ENCODE measurements around the gene AHDC1. TPM values are rescaled to one million over a fixed set of nuclear protein-coding genes. Genes with fewer than 3 reads are reported as not detected.
A peak's percentile ranks its signal among the peaks of the same experiment; 100 is the strongest.

The AHDC1 gene
- polyA plus RNA-seq, 3 donors from 2014 or later: 1.2 to 6.3 TPM; not detected in 1

DNA sequence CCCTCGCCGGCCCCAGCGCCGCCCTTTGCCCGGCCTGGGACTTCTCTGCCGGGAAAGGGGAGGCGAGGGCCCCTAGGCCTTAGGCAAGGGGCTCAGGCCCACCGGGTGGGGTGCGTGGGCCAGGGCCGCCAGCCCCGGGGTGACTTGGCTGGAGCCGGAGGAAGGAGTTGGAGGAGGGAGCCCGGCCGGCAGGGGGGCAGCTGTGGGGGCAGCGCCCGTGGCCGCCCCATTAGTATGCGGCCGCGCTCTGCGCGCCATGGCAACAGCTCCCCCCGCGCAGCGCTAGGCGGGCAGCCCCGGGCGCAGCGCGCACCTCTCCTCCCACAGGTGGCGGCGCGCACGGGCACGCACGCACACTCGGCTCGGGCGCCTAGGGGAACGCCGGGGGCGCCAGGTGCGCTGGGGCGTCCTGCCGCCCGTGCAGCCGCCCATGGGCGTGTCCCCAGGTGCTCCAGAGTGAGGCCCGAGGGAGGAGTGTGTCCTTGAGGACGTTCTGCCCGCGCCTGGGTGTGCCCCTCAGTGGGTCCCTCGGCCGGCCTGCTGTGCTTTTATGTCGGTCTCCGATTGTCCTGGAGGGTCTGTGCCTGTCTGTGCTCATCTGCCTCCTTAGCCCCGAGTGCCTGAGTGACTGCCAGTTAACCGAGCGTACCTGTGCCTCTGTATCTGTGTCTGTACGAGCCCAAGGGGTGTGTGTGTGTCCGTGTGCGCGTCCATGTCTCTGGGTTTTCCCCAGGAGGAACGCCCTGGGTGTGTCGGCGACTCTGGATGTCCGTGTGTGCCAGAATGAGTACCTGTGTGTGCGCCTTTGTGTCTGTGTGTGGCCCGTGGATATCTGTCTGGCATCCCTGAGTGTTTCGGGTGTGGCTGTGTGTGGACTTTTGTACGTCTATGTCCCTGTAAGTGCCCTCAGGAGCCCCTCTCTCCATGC is 75.8 kb downstream of the AHDC1 start:
- DNase-seq: peak; percentile 20 to 25 (median 22)
- Mint-ChIP-seq H3K4me1 (peaks cover 18 to 22% of the 10 kb centered on the region in 2 donors), H3K27me3 (ENCODE audit: low read depth in 3 of 3) (peaks cover 4 to 24% (median 6%) of the 10 kb centered on the region in 3 donors), H3K36me3 (peaks cover 0 to 16% (median 4%) of the 10 kb centered on the region in 3 donors), H3K9me3 (no peaks in the 10 kb centered on the region), H3K4me3 (peak overlapping the region; percentile 55 to 79 (median 67)), H3K27ac (peak overlapping the region in 1 of 6 donors; percentile 57)

DNA sequence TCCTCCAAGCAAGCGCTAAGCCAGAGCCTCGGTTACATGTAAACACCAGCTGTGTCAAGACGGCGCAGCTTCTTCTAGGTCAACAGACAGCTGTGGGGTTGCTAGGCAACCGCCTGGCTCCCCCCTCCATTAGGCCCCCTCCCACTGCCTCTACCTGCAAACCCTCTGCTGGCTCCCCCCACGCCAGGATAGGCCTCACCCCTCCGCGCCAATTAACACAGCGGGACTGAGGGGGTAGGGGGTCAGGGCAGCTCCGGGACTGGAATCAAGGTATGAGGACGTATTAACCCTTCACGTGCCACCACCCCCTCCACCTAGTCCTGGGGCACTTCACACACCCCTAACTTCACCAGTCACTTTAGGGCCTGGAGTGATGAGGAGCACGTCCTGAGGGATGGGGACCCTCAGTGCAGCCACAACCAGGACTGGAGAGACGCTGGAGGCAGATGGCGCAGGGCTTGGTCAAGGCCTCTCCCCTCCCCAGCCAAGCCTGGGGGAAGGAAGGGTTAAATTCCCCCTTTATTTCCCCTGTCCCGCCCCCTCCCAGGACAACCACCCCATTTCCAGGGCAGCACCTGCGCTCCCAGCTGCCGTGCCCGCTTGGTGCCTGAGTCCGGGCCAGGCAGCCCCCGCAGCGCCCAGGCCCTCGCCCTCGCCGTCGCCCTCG is 76.6 kb downstream of the AHDC1 start:
- DNase-seq: peak in 1 of 3 donors; percentile 26
- H3K27ac Mint-ChIP-seq: no peak overlapping the region
- no peaks in the 10 kb centered on the region for H3K9me3 Mint-ChIP-seq
- H3K4me1 Mint-ChIP-seq: peaks cover 24 to 28% of the 10 kb centered on the region in 2 donors
- peaks cover 0 to 9% (median 4%) of the 10 kb centered on the region in 3 donors for H3K36me3 Mint-ChIP-seq
- peaks cover 4 to 22% (median 8%) of the 10 kb centered on the region in 3 donors for H3K27me3 Mint-ChIP-seq (ENCODE audit: low read depth in 3 of 3)
- H3K4me3 Mint-ChIP-seq: peak overlapping the region in 2 of 5 donors; percentile 5 to 9

DNA sequence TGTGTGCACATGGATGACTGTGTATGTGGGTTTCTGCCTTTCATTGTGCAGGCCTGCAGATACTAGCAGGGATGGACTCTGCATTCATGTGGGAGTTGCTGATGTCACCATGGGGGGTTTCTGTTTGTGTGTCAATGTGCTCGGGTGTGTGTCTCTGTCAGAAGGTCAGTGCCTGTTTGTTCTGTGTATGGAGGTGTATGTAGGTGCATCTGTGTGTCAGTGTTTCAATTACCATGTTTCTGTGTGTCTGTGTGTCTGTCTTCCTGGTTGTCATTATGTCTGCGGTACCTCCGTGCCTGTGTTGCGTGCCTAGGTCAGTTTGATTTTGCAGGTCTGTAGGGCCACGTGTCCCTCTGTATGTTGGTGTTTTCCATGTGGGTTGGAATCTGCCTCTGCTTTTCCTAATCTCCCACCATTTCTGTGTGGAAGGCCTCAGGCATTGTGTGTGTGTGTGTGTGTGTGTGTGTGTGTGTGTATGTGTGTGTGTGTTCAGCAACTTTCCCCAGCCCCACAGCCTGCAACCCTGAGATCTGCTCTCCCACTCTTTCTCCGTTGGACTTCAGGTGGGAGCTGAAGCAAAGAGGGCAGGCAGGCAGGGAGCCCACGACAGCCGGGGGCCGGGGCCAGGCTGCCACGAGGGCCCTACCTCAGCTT is 77.2 kb downstream of the AHDC1 start:
- peaks cover 4 to 22% (median 8%) of the 10 kb centered on the region in 3 donors for H3K27me3 Mint-ChIP-seq (ENCODE audit: low read depth in 3 of 3)
- peaks cover 31 to 35% of the 10 kb centered on the region in 2 donors for H3K4me1 Mint-ChIP-seq
- H3K4me3 Mint-ChIP-seq: peak overlapping the region in 3 of 5 donors; percentile 17 to 35 (median 19)
- H3K36me3 Mint-ChIP-seq: peaks cover 0 to 9% (median 4%) of the 10 kb centered on the region in 3 donors
- peak overlapping the region in 2 of 6 donors; percentile 17 to 26 for H3K27ac Mint-ChIP-seq
- no peak for DNase-seq
- H3K9me3 Mint-ChIP-seq: no peaks in the 10 kb centered on the region

DNA sequence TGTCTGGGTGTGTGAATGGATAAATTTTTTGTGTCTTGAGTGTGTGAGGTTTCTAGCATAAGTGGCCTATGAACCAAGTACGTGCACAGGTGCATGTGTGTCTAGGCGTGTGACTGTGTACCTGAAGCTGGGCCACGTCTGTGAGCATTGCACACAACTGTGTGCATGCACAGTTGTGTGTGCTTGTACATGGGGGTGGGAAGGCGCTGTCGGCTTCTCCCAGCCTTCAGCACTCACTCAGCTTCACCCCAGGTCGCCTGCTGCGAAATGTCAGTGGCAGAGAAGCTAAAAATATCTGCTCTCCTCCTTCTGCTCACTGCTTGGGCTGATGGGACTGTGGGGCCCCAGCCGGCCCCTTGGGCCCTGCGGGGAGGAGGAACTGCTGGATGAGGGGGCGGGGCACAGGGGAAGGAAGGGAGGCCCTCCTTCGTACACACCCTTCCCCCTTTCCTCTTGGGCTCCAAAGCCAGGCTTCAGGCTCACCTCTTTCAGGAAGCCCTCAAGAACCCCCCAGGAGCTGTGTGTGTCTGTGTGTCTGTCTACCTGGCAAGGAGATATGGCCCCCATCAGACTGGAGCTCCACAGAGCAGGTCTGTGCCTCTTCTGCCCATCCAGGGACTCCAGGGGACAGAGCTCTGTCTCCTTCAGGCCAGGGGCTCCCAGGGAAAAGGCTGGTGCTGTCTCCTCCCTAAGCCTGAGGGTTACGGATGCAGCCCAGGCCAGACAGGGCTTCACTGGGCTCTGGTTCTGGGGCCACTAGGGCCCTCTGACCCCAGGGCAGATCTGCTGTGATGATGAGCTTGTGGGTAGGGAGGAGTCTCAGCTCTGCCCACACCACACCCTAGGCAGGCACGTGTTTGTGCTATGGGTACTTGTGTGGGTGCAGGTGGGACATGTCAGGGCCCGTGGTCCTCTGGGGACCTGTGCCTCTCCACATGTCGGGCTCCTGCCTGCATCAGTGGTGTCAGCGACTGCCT is 78.4 kb downstream of the AHDC1 start:
- no peak overlapping the region for H3K4me3 Mint-ChIP-seq
- H3K27me3 Mint-ChIP-seq (ENCODE audit: low read depth in 3 of 3): peaks cover 4 to 22% (median 8%) of the 10 kb centered on the region in 3 donors
- no peak for DNase-seq
- H3K36me3 Mint-ChIP-seq: peaks cover 0 to 9% (median 4%) of the 10 kb centered on the region in 3 donors
- H3K4me1 Mint-ChIP-seq: peaks cover 39 to 46% of the 10 kb centered on the region in 2 donors
- no peaks in the 10 kb centered on the region for H3K9me3 Mint-ChIP-seq
- peak overlapping the region in 3 of 6 donors; percentile 6 to 17 (median 11) for H3K27ac Mint-ChIP-seq

DNA sequence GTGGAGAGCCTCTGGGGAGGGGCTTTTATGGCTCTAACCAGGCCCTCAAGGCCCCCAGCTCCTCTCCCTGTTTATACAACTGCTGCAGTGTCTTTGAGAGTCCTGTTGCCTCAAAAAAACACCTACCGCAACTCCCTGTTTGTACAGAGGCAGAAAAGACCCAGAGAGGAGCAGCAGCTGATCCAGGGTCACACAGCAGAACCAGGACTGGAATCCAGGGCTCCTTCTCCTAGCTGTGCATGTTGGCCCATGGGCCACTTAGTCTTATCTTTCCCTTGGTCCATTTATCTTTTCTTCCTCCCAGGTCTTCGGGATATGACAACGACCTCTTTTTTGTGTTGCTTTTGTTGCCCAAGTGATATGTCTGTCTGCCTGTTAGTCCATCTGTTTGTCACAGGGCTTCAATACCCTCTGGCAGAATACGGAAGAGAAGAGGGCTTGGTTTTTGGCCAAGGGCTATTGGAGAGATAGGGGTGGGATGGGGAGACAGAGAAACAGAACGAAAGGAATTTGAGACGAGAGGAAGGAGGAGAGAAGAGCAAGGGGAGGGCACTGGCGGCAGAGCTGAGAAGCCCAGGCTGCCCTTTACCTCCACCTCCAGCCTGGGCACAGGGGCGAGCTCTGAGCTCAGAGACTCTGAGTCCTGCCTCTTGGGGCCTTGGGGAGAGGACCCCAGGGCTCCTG is 80.5 kb downstream of the AHDC1 start:
- no peak overlapping the region for H3K4me3 Mint-ChIP-seq
- no peak overlapping the region for H3K27ac Mint-ChIP-seq
- peaks cover 33 to 40% of the 10 kb centered on the region in 2 donors for H3K4me1 Mint-ChIP-seq
- DNase-seq: no peak
- no peaks in the 10 kb centered on the region for H3K9me3 Mint-ChIP-seq
- H3K36me3 Mint-ChIP-seq: peaks cover 0 to 3% (median 0%) of the 10 kb centered on the region in 3 donors
- peaks cover 0 to 10% (median 4%) of the 10 kb centered on the region in 3 donors for H3K27me3 Mint-ChIP-seq (ENCODE audit: low read depth in 3 of 3)

DNA sequence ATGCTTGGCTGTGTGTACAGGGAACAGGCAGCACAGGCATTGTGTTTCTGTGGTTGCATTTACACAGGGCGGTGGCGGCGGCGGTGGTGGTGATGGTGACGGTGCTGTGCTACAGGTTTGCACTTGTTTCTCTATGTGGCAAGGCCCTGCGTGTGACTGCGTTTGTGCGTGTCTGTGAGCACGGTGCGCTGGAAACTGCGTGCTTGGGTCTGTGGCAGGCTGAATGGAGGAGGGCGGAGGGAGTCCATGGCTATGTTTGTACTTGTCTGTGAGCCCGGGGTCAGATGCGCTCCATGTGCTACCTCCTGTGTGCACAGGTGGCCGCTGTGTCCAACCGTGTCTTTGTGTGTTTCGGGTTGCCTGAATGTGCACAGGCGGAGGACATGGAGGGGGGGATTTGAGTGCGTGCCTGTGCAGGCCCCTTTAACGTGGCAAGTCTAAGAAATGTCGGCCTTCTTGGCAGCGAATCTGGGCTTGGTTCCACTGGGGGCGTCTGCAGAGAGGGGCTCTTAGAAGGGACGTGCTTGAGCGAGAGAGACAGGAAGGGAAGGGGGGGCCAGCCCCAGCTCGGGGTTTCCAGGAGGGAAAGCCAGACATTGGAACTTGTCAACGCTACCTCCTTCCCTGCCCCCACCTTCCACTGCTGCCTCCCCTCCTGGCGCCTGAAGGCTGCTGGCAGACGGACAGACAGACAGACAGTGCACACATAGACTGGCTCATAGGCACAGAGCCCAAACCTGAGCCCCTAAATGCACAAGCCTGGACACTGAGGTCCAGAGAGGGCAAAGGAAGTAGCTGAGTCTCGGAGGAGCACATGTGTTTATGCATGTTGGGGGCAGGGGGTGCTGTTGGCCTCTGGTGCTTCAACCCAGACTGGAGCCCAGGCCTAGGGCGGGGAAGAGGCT is 81.3 kb downstream of the AHDC1 start:
- Mint-ChIP-seq H3K4me1 (peaks cover 31 to 36% of the 10 kb centered on the region in 2 donors), H3K27ac (peak overlapping the region in 5 of 6 donors; percentile 4 to 81 (median 65)), H3K4me3 (peak overlapping the region; percentile 15 to 79 (median 26)), H3K9me3 (no peaks in the 10 kb centered on the region), H3K27me3 (ENCODE audit: low read depth in 3 of 3) (peaks cover 0 to 9% (median 2%) of the 10 kb centered on the region in 3 donors), H3K36me3 (peaks cover 0 to 3% (median 0%) of the 10 kb centered on the region in 3 donors)
- DNase-seq: peak; percentile 46 to 49 (median 48)

DNA sequence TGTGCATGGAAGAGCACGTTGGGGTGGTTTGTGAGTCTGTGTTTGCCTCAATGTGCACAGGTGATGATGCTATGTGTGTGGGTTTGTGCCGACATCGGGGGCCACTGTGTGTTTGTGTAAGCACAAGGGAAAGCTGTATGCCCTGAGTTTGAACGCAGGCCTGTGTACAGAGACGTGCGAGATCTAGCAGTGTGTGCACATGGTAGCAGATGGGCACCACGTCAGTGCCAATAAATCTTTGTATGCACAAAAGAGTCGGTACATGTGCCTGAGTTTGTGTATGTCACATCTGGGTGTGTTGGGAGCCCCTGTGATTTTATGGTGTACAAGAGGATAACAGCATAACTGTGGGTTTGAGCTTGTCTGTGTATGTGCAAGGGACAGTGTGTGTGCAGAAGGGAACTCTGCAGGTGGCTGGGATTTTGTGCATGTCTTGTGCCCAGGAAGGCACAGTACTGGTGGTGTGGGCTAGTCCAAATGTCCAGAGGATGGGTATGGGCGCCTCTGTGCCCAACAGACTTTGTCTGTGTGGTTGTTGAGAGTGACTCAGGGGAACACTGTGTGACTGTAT is 82.0 kb downstream of the AHDC1 start:
- DNase-seq: no peak
- H3K27ac Mint-ChIP-seq: peak overlapping the region; percentile 4 to 81 (median 47)
- peak overlapping the region; percentile 15 to 79 (median 26) for H3K4me3 Mint-ChIP-seq
- H3K27me3 Mint-ChIP-seq (ENCODE audit: low read depth in 3 of 3): peaks cover 0 to 9% (median 2%) of the 10 kb centered on the region in 3 donors
- peaks cover 0 to 3% (median 0%) of the 10 kb centered on the region in 3 donors for H3K36me3 Mint-ChIP-seq
- no peaks in the 10 kb centered on the region for H3K9me3 Mint-ChIP-seq
- H3K4me1 Mint-ChIP-seq: peaks cover 31 to 36% of the 10 kb centered on the region in 2 donors

DNA sequence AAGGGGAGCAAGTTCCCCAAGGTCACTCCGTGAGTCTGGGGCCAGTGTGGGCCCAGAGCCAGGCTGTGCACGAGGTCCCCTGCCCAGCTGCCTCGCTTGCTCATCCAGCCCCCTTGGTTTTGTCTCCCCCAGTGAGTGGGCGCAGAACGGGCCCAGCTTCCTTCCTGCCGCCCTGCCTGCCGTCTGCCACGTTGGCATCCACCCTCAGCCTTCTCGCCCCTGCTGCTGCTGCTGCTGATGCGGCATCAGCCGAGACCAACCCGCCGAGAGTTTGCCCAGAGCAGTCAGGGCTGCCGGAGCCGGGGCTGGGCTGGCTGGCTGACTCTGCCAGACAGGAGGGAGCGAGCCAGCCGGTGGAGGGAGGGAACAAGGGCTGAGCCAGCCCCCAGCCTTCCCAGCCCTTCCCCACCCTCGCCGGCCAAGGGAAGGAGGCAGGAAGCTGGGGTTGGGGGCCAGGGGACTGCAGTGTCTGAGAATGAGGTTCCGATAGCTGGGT is 82.6 kb downstream of the AHDC1 start:
- Mint-ChIP-seq H3K27ac (peak overlapping the region; percentile 4 to 81 (median 58)), H3K9me3 (no peaks in the 10 kb centered on the region), H3K27me3 (ENCODE audit: low read depth in 3 of 3) (peaks cover 0 to 4% (median 2%) of the 10 kb centered on the region in 3 donors), H3K4me1 (peaks cover 26 to 31% of the 10 kb centered on the region in 2 donors), H3K36me3 (no peaks in the 10 kb centered on the region), H3K4me3 (peak overlapping the region; percentile 15 to 79 (median 45))
- DNase-seq: peak; percentile 41 to 47 (median 45)

DNA sequence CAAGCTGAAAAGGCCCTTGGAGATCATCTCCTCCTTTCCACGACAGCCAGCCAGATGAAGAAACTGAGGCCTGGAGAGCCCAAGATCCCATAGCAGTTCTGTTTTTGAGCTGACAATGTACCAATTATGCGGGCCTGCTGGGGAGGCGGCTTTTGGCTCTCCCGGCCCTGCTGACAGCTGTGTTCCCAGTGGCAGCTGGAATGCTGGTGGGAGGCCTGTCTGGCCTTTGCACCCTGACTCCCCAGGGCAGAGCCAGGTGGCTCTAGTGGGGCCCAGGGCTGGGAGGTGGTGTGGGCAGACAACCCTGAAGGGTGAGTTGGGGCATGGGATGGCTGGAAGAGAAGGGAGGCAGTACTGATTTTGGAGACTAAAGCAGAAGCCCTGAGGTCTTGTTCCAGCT is 83.3 kb downstream of the AHDC1 start:
- H3K27me3 Mint-ChIP-seq (ENCODE audit: low read depth in 3 of 3): peaks cover 0 to 4% (median 2%) of the 10 kb centered on the region in 3 donors
- H3K9me3 Mint-ChIP-seq: no peaks in the 10 kb centered on the region
- no peaks in the 10 kb centered on the region for H3K36me3 Mint-ChIP-seq
- H3K27ac Mint-ChIP-seq: peak overlapping the region in 2 of 6 donors; percentile 59 to 81
- H3K4me1 Mint-ChIP-seq: peaks cover 21 to 24% of the 10 kb centered on the region in 2 donors
- no peak for DNase-seq
- peak overlapping the region in 1 of 5 donors; percentile 59 for H3K4me3 Mint-ChIP-seq

DNA sequence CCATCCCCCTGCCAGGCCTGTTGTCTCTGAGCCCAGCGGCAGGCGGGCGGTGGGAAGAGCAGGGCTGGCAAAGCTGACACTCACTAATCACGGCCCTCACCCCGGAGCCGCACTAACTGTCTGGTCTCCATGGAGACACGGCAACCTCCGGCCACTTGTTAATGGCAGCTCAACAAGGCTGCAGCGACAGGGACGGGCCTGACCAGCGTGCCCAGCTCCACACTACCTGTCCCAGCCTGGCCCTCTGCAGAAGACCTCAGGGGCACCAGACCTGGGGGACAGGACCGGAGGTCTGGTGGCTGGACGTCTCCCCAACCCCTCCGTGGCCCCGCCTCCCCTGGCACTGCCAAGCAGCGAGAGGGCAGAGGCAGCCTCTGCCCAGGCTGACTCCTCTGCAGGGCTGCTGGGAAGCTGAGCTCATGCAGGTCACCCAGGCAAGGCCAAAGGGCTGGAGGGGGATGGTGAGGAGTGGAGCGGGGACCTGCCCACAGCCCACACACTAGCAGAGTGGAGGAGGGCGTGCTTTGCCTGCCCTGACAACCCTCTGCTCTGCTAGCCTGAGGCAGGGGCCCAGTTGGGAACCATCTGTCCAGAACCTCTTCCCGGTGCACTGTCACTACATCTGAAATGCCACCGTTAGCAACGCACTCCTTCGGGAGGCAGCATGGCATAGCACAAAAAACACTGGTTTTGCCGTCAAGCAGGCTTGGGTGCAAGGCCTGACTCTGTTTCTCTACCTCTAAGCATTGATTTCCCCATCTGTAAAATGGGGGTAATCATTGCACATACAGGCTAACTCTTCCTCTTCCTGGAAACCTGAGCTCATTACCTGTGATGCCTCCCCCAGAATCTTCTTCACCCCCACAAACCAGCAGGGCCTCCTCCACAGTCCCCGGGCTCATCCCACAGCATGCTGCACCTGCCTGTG is 84.3 kb downstream of the AHDC1 start:
- H3K9me3 Mint-ChIP-seq: no peaks in the 10 kb centered on the region
- H3K4me1 Mint-ChIP-seq: peaks cover 21 to 24% of the 10 kb centered on the region in 2 donors
- H3K27me3 Mint-ChIP-seq (ENCODE audit: low read depth in 3 of 3): peaks cover 0 to 4% (median 2%) of the 10 kb centered on the region in 3 donors
- no peak overlapping the region for H3K4me3 Mint-ChIP-seq
- peak overlapping the region in 1 of 6 donors; percentile 51 for H3K27ac Mint-ChIP-seq
- no peaks in the 10 kb centered on the region for H3K36me3 Mint-ChIP-seq
- DNase-seq: no peak

Data from immature natural killer cell (primary cell).